DMS153 treated with DMSO at 0.1 percent for 48 hours (cell line): ENCODE measurements around the gene STXBP5L.
"Not testable (repeated sequence)": the region's sequence is repeated elsewhere in the genome, so short reads cannot be mapped to it uniquely, and the experiment has no call there.

Experiments
- DNase-seq: peaks from one replicate; lab custom pipeline; 2025; ENCODE audit not compliant: unreplicated experiment; lab: John Stamatoyannopoulos, UW

The STXBP5L gene

DNA sequence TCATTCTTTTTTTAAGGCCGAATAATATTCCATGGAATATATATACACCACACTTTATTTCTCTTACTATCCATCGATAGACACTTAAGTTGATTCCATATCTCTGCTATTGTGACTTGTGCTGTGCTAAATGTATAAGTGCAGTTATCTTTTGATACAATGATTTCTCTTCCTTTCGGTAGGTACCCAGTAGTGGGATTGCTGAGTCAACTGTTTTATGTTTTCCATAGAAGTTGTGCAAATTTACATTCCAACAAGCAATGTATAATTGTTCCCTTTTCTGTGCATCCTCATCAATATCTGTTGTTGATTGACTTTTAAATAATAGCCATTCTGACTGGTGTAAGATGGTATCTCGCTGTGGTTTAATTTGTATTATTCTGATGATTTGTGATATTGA lies 81.0 kb downstream of the STXBP5L start:
- no peak for DNase-seq

DNA sequence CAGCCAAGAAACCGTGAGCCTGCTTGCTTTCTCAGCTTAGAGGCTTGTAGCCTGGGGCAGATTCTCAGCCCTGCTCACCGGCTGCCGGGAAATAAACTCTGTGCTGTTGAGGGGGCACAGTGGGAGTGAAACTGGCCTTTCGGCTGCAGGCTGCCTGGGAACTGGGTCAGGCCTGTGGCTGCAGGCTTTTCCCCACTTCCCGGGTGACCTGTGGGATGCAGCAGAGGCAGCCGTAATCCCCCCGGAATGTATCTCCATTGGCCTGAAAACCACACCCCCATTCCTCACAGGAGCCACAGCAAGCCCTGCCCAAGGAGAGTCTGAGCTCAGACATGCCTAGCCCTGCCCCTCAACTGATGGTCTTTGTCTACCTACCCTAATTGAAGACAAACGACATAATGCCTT lies 110.9 kb downstream of the STXBP5L start:
- DNase-seq: no peak

- no peak for DNase-seq
Measured at GRCh38 chr3:121063628-121064027, 155.6 kb downstream of the STXBP5L start.

GRCh38 chr3:121064121-121064520 lies 156.1 kb downstream of the STXBP5L start:
- no peak for DNase-seq

GRCh38 chr3:121072133-121072532 lies 164.1 kb downstream of the STXBP5L start:
- DNase-seq: peak; percentile 28

GRCh38 chr3:121073011-121073410 lies 165.0 kb downstream of the STXBP5L start:
- no peak for DNase-seq

DNA sequence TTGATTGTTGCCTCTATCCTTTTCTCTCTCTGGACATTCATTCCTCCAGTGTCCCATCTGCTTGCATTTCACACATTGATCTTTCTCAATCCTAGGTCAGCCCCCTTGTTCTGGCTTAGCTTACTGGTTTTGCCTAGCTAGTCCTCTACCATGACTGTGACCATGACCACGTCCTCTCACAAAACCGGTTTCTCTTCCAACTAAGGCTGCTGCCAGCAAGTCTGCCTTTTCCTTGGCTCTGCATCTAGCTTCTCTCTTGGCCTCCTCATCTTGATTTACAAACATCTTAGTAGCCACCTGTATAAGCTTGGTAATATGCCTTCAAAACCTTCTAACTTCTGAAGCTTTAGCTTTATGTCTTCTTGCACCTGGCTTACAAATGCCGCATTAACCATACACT lies 167.2 kb downstream of the STXBP5L start:
- no peak for DNase-seq

DNA sequence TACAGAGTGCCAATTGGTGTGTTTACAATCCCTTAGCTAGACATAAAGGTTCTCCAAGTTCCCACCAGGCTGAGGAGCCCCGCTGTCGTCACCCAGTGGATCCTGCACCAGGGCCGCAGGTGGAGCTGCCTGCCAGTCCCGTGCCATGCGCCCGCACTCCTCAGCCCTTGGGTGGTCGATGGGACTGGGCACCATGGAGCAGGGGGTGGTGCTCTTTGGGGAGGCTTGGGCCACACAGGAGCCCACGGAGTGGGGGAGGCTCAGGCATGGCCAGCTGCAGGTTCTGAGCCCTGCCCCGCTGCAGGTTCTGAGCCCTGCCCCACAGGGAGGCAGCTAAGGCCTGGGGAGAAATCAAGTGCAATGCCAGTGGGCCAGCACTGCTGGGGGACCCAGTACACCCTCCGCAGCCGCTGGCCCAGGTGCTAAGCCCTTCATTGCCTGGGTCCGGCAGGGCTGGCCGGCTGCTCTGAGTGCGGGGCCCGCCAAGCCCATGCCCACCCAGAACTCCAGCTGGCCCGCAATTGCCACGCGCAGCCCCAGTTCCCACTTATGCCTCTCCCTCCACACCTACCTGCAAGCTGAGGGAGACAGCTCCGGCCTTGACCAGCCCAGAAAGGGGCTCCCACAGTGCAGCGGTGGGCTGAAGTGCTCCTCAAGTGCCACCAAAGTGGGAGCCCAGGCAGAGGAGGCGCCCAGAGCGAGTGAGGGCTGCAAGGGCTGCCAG lies 170.5 kb downstream of the STXBP5L start:
- DNase-seq: not testable (repeated sequence)

- no peak for DNase-seq
Measured at GRCh38 chr3:121096953-121097352, 188.9 kb downstream of the STXBP5L start.

- not testable (repeated sequence) for DNase-seq
Measured at GRCh38 chr3:121111086-121111485, 203.1 kb downstream of the STXBP5L start.

DNA sequence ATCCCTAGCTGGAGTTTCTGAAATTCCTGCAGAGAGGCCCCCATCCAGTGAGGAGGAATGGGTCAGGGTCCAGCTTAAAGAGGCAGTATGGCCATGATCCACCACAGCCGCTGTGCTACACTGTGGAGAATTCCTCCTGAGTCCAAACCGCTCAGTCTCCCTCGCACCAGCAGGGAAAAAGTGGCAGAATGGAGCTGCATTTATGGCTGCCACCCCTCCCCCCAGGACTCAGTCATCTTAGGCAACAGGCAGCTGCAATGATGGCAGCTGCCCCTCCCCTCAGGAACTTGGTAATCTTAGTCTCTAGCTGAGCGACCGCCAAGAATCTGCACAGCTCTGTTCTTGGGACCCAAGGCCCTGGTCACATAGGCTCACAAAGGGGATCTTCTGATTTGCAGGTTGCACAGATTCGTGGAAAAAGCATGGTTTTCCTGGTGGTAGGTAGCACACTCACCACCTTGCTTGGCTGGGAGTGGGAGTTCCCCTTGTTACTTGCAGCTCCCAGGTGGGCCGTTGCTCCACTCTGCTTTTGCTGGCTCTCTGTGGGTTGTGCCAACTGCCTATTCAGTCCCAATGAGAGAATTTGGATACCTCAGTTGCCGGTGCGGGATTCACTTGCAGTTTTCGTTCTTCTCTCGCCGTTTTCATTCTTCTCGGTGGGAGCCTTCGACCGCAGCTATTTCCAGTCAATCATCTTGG lies 204.1 kb downstream of the STXBP5L start:
- DNase-seq: no peak

GRCh38 chr3:121126033-121126706 lies 218.2 kb downstream of the STXBP5L start:
- no peak for DNase-seq

DNA sequence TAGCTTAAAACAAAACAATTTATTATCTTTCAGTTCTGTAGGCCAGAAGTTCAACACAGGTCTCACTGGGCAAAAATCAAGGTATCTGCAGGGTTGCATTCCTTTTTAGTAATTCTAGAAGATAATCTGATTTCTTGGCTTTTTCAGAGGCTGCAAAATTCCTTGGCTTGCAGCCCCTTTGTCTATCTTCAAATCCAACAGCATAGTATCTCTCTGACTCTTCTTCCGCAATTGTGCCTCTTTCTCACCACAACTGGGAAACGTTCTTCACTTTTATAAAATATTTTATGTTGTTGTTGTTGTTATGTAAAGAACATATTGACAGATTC lies 218.7 kb downstream of the STXBP5L start:
- no peak for DNase-seq

DNA sequence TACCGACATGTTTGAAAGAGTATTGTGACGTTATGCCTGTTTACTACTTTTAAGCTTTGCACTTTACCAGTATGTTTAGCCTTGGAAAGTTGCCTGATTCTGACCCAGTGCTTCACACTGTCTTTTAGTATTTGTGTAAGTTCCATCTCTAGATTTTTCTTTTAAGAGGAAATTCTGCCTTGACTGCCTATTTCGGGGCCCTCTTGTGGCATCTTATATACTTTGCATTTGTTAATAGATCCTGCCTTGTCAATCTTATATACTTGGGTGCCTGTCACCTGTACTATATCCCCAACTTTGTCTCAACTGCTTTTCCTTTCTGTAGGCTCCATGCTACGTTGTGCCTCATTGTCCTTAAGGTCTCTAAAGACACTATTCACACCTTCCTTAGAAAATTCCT lies 244.6 kb downstream of the STXBP5L start:
- peak; percentile 6 for DNase-seq

- no peak for DNase-seq
Measured at GRCh38 chr3:121153851-121154250, 245.8 kb downstream of the STXBP5L start.

DNA sequence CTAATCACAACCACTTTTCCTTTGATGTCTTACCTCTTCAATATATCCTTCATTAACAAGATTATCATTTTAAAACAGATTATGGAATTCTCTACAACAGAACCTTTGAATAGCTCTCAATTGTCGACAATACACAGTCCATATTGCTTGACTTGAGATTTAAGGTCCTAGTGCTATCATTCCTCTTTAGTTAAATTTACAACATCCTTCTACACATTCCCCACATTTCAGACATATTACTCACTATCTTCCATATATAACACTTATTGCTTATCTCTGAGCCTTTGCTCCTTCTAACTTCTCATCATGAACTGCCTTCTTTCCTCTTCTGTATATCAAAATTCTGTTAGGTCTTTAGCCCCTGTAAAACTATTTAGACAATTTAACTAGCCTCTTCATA lies 247.0 kb downstream of the STXBP5L start:
- DNase-seq: no peak

DNA sequence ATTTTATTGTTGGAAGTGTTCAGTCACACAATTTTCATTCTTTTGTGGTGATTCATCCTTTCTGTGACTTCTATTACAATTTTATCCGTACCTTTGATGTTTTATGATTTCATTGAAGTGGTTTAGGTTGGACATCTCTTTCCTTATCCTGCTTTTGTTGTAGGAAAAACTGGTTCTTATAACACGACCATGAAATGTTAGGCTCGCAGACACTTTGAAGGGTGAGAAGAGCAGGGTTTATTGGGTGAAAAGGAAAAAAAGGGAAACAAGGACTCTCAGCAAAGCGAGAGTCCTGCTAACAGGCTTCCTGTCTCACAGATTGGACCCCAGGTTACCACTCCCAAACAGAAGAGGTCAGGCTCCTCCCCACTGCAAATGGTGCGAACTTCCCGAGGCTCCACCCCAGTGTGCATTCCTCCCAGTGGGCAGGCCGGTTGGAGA lies 257.4 kb downstream of the STXBP5L start:
- no peak for DNase-seq

GRCh38 chr3:121167374-121168139 lies 259.6 kb downstream of the STXBP5L start:
- DNase-seq: no peak

GRCh38 chr3:121175083-121175482 lies 267.1 kb downstream of the STXBP5L start:
- no peak for DNase-seq

- DNase-seq: not testable (repeated sequence)
Measured at GRCh38 chr3:121190626-121191025, 282.6 kb downstream of the STXBP5L start.

GRCh38 chr3:121202573-121202972 lies 294.6 kb downstream of the STXBP5L start:
- DNase-seq: no peak
